Fibroblast of skin of abdomen (primary cell): ENCODE data around the gene TRMT44. TPM values are rescaled to one million over a fixed set of nuclear protein-coding genes. Genes with fewer than 3 reads are reported as not detected.
"Not testable (repeated sequence)": the region's sequence is repeated elsewhere in the genome, so short reads cannot be mapped to it uniquely, and the experiment has no call there.

ENCODE experiments used
- DNase-seq: peaks from one replicate; pipeline ENCODE4 v3.0.0-alpha.2; 2013
- polyA plus RNA-seq, 2 experiments: library from polyadenylated mRNA; unstranded; fragments of 120-200 nt; gene quantifications; one replicate each; pipeline ENCODE4 v1.2.1, GENCODE V29; 2013; ENCODE audit not compliant: insufficient read length in 2 of 2

Gene TRMT44
- polyA plus RNA-seq (2013, experiment 1 of 2; ENCODE audit: insufficient read length) = 7.1 TPM
- polyA plus RNA-seq (2013, experiment 2 of 2; ENCODE audit: insufficient read length) = 6.3 TPM

GRCh38 chr4:8440492-8441311 lies at the start of gene TRMT44, which contains the start of gene ACOX3:
Gene TRMT44 (plus strand): TSS chr4:8440777. CDS start chr4:8440823, 46 bp downstream.
Gene ACOX3 (minus strand): TSS chr4:8440723. CDS start chr4:8416521, 24,202 bp downstream.
- DNase-seq = peak; percentile 89

- DNase-seq = no peak
Observed at GRCh38 chr4:8391071-8391470, 49.5 kb upstream of the TRMT44 start.

GRCh38 chr4:8391972-8392371 lies 48.6 kb upstream of the TRMT44 start:
- DNase-seq = peak; percentile 69

- no peak for DNase-seq
Observed at GRCh38 chr4:8392591-8393190, 47.9 kb upstream of the TRMT44 start.

GRCh38 chr4:8393593-8394038 lies 47.0 kb upstream of the TRMT44 start:
- peak; percentile 93 for DNase-seq

- peak; percentile 59 for DNase-seq
Observed at GRCh38 chr4:8394061-8394519, 46.5 kb upstream of the TRMT44 start.

GRCh38 chr4:8394806-8395205 lies 45.8 kb upstream of the TRMT44 start:
- no peak for DNase-seq

- DNase-seq = no peak
Observed at GRCh38 chr4:8395504-8396296, 44.9 kb upstream of the TRMT44 start.

GRCh38 chr4:8396762-8397406 lies 43.7 kb upstream of the TRMT44 start:
- no peak for DNase-seq

- no peak for DNase-seq
Observed at GRCh38 chr4:8398347-8398746, 42.2 kb upstream of the TRMT44 start.

- DNase-seq = no peak
Observed at GRCh38 chr4:8399298-8399697, 41.3 kb upstream of the TRMT44 start.

GRCh38 chr4:8400632-8401325 lies 39.8 kb upstream of the TRMT44 start:
- no peak for DNase-seq

- no peak for DNase-seq
Observed at GRCh38 chr4:8401665-8402064, 38.9 kb upstream of the TRMT44 start.

GRCh38 chr4:8402181-8402597 lies 38.4 kb upstream of the TRMT44 start:
- no peak for DNase-seq

GRCh38 chr4:8402640-8403039 lies 37.9 kb upstream of the TRMT44 start:
- no peak for DNase-seq

- peak; percentile 77 for DNase-seq
Observed at GRCh38 chr4:8403173-8403753, 37.3 kb upstream of the TRMT44 start.

- no peak for DNase-seq
Observed at GRCh38 chr4:8403976-8404375, 36.6 kb upstream of the TRMT44 start.

GRCh38 chr4:8404791-8405515 lies 35.6 kb upstream of the TRMT44 start:
- no peak for DNase-seq

- DNase-seq = no peak
Observed at GRCh38 chr4:8405516-8405875, 35.1 kb upstream of the TRMT44 start.

- not testable (repeated sequence) for DNase-seq
Observed at GRCh38 chr4:8406887-8407286, 33.7 kb upstream of the TRMT44 start.

GRCh38 chr4:8407316-8407715 lies 33.3 kb upstream of the TRMT44 start:
- DNase-seq = no peak
